ENCODE results near the gene AMOTL2.

- no peak for TF ChIP-seq EZH2 (IDR thresholded peaks at IDR 0.05; ENCODE audit: borderline replicate concordance, low read depth, low read length, poor library complexity, severe bottlenecking)
- no peak for TF ChIP-seq CTCF (conservative IDR thresholded peaks at IDR 0.05; ENCODE audit: low read depth, low read length)
Measured at GRCh38 chr3:134361162-134361835, 12.9 kb downstream of the AMOTL2 start.

Data from A673 (cell line).